HepG2 (cell line): Measurements from ENCODE around the gene C20orf96. TPM values are rescaled to one million over a fixed set of nuclear protein-coding genes. Genes with fewer than 3 reads are reported as not detected.

Experiments used
- CSRNP1 ChIP-seq: sonication (generic); formaldehyde crosslinking; IDR thresholded peaks from 2 replicates; pipeline ENCODE4 v1.8.1; 2023; ENCODE audit warnings: mild to moderate bottlenecking, missing genetic modification reagents
- MTF1 ChIP-seq: sonication (generic); formaldehyde crosslinking; IDR thresholded peaks from 2 replicates; pipeline ENCODE4 v1.5.0; 2020; ENCODE audit warnings: missing genetic modification reagents
- RBM39 ChIP-seq: fragments of 200-400 bp; formaldehyde crosslinking; IDR thresholded peaks from one replicate; pipeline ENCODE4 v1.6.1; 2018; ENCODE audit warnings: antibody characterized with exemption, mild to moderate bottlenecking, low read depth, low read length; ENCODE audit not compliant: poor library complexity, severe bottlenecking
- RELA ChIP-seq: sonication (generic); formaldehyde crosslinking; IDR thresholded peaks from 2 replicates; pipeline ENCODE4 v1.4.0; 2020; ENCODE audit warnings: missing genetic modification reagents
- REXO4 ChIP-seq: sonication (generic); formaldehyde crosslinking; IDR thresholded peaks from 2 replicates; pipeline ENCODE4 v1.8.0; 2022; ENCODE audit warnings: missing genetic modification reagents, mild to moderate bottlenecking, borderline replicate concordance
- RXRB ChIP-seq: IDR thresholded peaks from 2 replicates; pipeline ENCODE4 v1.6.1; 2016; ENCODE audit warnings: borderline replicate concordance, missing genetic modification reagents, missing compliant biosample characterization
- TBX3 ChIP-seq: fragments of 450-650 bp; IDR thresholded peaks from 2 replicates; pipeline ENCODE4 v1.6.1; 2017; ENCODE audit warnings: antibody characterized with exemption, mild to moderate bottlenecking, inconsistent platforms, borderline replicate concordance
- TRAFD1 ChIP-seq: sonication (generic); formaldehyde crosslinking; IDR thresholded peaks from 2 replicates; pipeline ENCODE4 v1.5.1; 2020; ENCODE audit warnings: missing genetic modification reagents, mild to moderate bottlenecking, borderline replicate concordance
- TRIM24 ChIP-seq: sonication (generic); formaldehyde crosslinking; IDR thresholded peaks from 2 replicates; pipeline ENCODE4 v1.8.0; 2022; ENCODE audit warnings: mild to moderate bottlenecking, missing genetic modification reagents
- XBP1 ChIP-seq: sonication (generic); formaldehyde crosslinking; IDR thresholded peaks from 2 replicates; pipeline ENCODE4 v1.5.0; 2020; ENCODE audit warnings: missing genetic modification reagents
- ZBED4 ChIP-seq: sonication (generic); formaldehyde crosslinking; IDR thresholded peaks from 2 replicates; pipeline ENCODE4 v1.4.0; 2020; ENCODE audit warnings: missing genetic modification reagents, borderline replicate concordance
- ZBTB37 ChIP-seq: sonication (generic); formaldehyde crosslinking; IDR thresholded peaks from 2 replicates; pipeline ENCODE4 v1.4.0; 2020; ENCODE audit warnings: mild to moderate bottlenecking, missing genetic modification reagents
- ZKSCAN8 ChIP-seq: IDR thresholded peaks from 2 replicates; pipeline ENCODE4 v1.6.1; 2016; ENCODE audit warnings: borderline replicate concordance, missing genetic modification reagents, missing compliant biosample characterization
- ZNF224 ChIP-seq: sonication (generic); formaldehyde crosslinking; IDR thresholded peaks from 2 replicates; pipeline ENCODE4 v1.5.0; 2020; ENCODE audit warnings: mild to moderate bottlenecking, missing genetic modification reagents
- ZNF33A ChIP-seq: sonication (generic); formaldehyde crosslinking; IDR thresholded peaks from 2 replicates; pipeline ENCODE4 v1.5.1; 2020; ENCODE audit warnings: missing genetic modification reagents, mild to moderate bottlenecking, moderate library complexity, borderline replicate concordance
- ZNF552 ChIP-seq: sonication (generic); formaldehyde crosslinking; IDR thresholded peaks from 2 replicates; pipeline ENCODE4 v1.9.0; 2022; ENCODE audit warnings: missing genetic modification reagents, mild to moderate bottlenecking, borderline replicate concordance
- ZNF619 ChIP-seq: sonication (generic); formaldehyde crosslinking; IDR thresholded peaks from 2 replicates; pipeline ENCODE4 v1.4.0; 2020; ENCODE audit warnings: mild to moderate bottlenecking, missing genetic modification reagents
- ZNF672 ChIP-seq: sonication (generic); formaldehyde crosslinking; IDR thresholded peaks from 2 replicates; pipeline ENCODE4 v1.8.1; 2022; ENCODE audit warnings: missing genetic modification reagents
- polyA plus RNA-seq, 8 experiments: library from polyadenylated mRNA; depleted of rRNA in 3 of 8; stranded (reverse) in 7 of 8; unstranded in 1 of 8; fragments of >200 nt; fragmentation: Illumina TruSeq in 4 of 8; extraction: Trizol in 4 of 8; gene quantifications; 2 replicates each; pipeline versions ENCODE4 v1.2.1 to v1.2.3, GENCODE V29; 2011 to 2016; ENCODE audit warnings: low read depth in 4 of 8, missing spikeins in 1 of 8, mixed read lengths in 1 of 8; ENCODE audit not compliant: insufficient read depth in 1 of 8
- total RNA-seq, 5 experiments: library from RNA; depleted of rRNA; stranded (reverse); fragments of >200 nt; fragmentation: Illumina TruSeq; extraction: Trizol; gene quantifications; 2 replicates each; pipeline ENCODE4 v1.2.3, GENCODE V29; 2016; ENCODE audit warnings: low read depth in 1 of 5

Gene C20orf96
- total and polyA plus RNA-seq, 2 of the 13 experiments (the other 11 are each of a cell fraction or from before 2014, with no cell fraction given) = 3.8 to 20.6 TPM

- TF ChIP-seq REXO4 (CRISPR knock-in tag) (peak; percentile 84), ZKSCAN8 (CRISPR knock-in tag) (peak; percentile 75), TBX3 (peak; percentile 80), ZNF224 (CRISPR knock-in tag) (peak; percentile 95), RXRB (CRISPR knock-in tag) (peak; percentile 88), ZNF672 (peak; percentile 96; the same call in 1 of the 2 replicates), RELA (CRISPR knock-in tag) (0 out of 2 replicates have a peak, but pooled peaks have one; percentile 19), ZNF33A (CRISPR knock-in tag) (no peak), ZBED4 (peak; percentile 84; the same call in 1 of the 2 replicates), CSRNP1 (CRISPR knock-in tag) (peak; percentile 99; the same call in 1 of the 2 replicates), XBP1 (peak; percentile 72; the same call in 1 of the 2 replicates), ZBTB37 (CRISPR knock-in tag) (0 out of 2 replicates have a peak, but pooled peaks have one; percentile 17), ZNF552 (CRISPR knock-in tag) (peak; percentile 94), TRAFD1 (peak; percentile 97), ZNF619 (CRISPR knock-in tag) (peak; percentile 87), TRIM24 (CRISPR knock-in tag) (peak; percentile 23; the same call in 1 of the 2 replicates), MTF1 (CRISPR knock-in tag) (peak; percentile 93), RBM39 (peak; percentile 92)
These were observed 33.9 kb upstream of the C20orf96 start (continued) for GRCh38 chr20:324177-325044.
